ENCODE data around the gene PPP3CA.

Gene PPP3CA

DNA sequence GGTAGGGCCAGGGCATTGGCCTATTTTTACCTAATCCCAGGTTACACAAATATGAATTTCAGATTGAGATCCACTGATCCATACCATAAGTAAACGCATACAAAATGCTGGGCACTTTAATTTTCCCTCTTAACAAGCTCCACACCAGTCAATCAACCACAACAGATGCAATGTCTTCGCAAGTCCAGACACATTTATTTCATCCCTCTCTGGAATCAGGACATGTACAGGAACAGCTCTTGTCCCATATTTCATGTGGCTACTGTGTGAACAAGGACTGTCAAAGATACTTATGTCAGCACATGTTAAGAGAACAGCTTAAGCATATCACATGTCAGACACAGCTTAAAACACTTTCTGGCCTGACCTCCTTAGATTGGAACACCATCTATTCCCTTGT, 145.9 kb downstream of the PPP3CA start:
- Histone ChIP-seq H3K9me2 (ENCODE audit: low read depth, low read length) (no peaks in the 10 kb centered on the region), H3K27me3 (ENCODE audit: insufficient read depth, low read length) (no peaks in the 10 kb centered on the region), H2AFZ (ENCODE audit: low read length) (no peak overlapping the region), H3K79me2 (ENCODE audit: insufficient read depth, low read length) (peaks cover 57% of the 10 kb centered on the region), H3K4me3 (ENCODE audit: low read depth, low read length, poor library complexity, severe bottlenecking) (no peak overlapping the region), H3K4me1 (ENCODE audit: insufficient read depth, low read length, severe bottlenecking) (peaks cover 44% of the 10 kb centered on the region), H3K9me3 (ENCODE audit: low read length) (no peaks in the 10 kb centered on the region), H4K20me1 (ENCODE audit: insufficient read depth, low read length) (no peaks in the 10 kb centered on the region), H3K36me3 (ENCODE audit: insufficient read depth, low read length) (no peaks in the 10 kb centered on the region), H3F3A (ENCODE audit: insufficient read depth, low read length) (no peaks in the 10 kb centered on the region), H3K9ac (ENCODE audit: low read length) (no peak overlapping the region), H3K4me2 (ENCODE audit: low read length) (no peak overlapping the region), H3K27ac (ENCODE audit: low read depth, low read length, poor library complexity, severe bottlenecking) (no peak overlapping the region)
- TF ChIP-seq, protein P1, sequence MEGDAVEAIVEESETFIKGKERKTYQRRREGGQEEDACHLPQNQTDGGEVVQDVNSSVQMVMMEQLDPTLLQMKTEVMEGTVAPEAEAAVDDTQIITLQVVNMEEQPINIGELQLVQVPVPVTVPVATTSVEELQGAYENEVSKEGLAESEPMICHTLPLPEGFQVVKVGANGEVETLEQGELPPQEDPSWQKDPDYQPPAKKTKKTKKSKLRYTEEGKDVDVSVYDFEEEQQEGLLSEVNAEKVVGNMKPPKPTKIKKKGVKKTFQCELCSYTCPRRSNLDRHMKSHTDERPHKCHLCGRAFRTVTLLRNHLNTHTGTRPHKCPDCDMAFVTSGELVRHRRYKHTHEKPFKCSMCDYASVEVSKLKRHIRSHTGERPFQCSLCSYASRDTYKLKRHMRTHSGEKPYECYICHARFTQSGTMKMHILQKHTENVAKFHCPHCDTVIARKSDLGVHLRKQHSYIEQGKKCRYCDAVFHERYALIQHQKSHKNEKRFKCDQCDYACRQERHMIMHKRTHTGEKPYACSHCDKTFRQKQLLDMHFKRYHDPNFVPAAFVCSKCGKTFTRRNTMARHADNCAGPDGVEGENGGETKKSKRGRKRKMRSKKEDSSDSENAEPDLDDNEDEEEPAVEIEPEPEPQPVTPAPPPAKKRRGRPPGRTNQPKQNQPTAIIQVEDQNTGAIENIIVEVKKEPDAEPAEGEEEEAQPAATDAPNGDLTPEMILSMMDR (IDR thresholded peaks at IDR 0.05; ENCODE audit: low read length): no peak
- TF ChIP-seq EZH2 (IDR thresholded peaks at IDR 0.05; ENCODE audit: borderline replicate concordance, low read length): no peak

GRCh38 chr4:101200561-101200960, 146.8 kb downstream of the PPP3CA start:
- H3K36me3 ChIP-seq (ENCODE audit: insufficient read depth, low read length): peaks cover 6% of the 10 kb centered on the region; the same call in 1 of the 2 replicates
- no peak overlapping the region for H3K4me2 ChIP-seq (ENCODE audit: low read length)
- peaks cover 36% of the 10 kb centered on the region for H3K4me1 ChIP-seq (ENCODE audit: insufficient read depth, low read length, severe bottlenecking)
- H3K79me2 ChIP-seq (ENCODE audit: insufficient read depth, low read length): peaks cover 49% of the 10 kb centered on the region
- H3K4me3 ChIP-seq (ENCODE audit: low read depth, low read length, poor library complexity, severe bottlenecking): no peak overlapping the region
- no peak overlapping the region for H2AFZ ChIP-seq (ENCODE audit: low read length)
- H3K27ac ChIP-seq (ENCODE audit: low read depth, low read length, poor library complexity, severe bottlenecking): no peak overlapping the region
- H3K9me3 ChIP-seq (ENCODE audit: low read length): no peaks in the 10 kb centered on the region
- H3K27me3 ChIP-seq (ENCODE audit: insufficient read depth, low read length): no peaks in the 10 kb centered on the region
- no peaks in the 10 kb centered on the region for H4K20me1 ChIP-seq (ENCODE audit: insufficient read depth, low read length)
- TF ChIP-seq, protein P1 (IDR thresholded peaks at IDR 0.05; ENCODE audit: low read length): no peak
- TF ChIP-seq EZH2 (IDR thresholded peaks at IDR 0.05; ENCODE audit: borderline replicate concordance, low read length): no peak
- H3F3A ChIP-seq (ENCODE audit: insufficient read depth, low read length): no peaks in the 10 kb centered on the region
- H3K9ac ChIP-seq (ENCODE audit: low read length): no peak overlapping the region
- H3K9me2 ChIP-seq (ENCODE audit: low read depth, low read length): no peaks in the 10 kb centered on the region

- Histone ChIP-seq H3K27me3 (ENCODE audit: insufficient read depth, low read length) (no peaks in the 10 kb centered on the region), H4K20me1 (ENCODE audit: insufficient read depth, low read length) (no peaks in the 10 kb centered on the region), H3K9ac (ENCODE audit: low read length) (no peak overlapping the region), H3K4me2 (ENCODE audit: low read length) (no peak overlapping the region), H3K27ac (ENCODE audit: low read depth, low read length, poor library complexity, severe bottlenecking) (no peak overlapping the region), H3K9me2 (ENCODE audit: low read depth, low read length) (no peaks in the 10 kb centered on the region), H3K4me3 (ENCODE audit: low read depth, low read length, poor library complexity, severe bottlenecking) (no peak overlapping the region), H3K4me1 (ENCODE audit: insufficient read depth, low read length, severe bottlenecking) (peaks cover 35% of the 10 kb centered on the region), H3K36me3 (ENCODE audit: insufficient read depth, low read length) (peaks cover 10% of the 10 kb centered on the region; the same call in 1 of the 2 replicates), H3K9me3 (ENCODE audit: low read length) (no peaks in the 10 kb centered on the region), H3K79me2 (ENCODE audit: insufficient read depth, low read length) (peaks cover 41% of the 10 kb centered on the region), H3F3A (ENCODE audit: insufficient read depth, low read length) (no peaks in the 10 kb centered on the region), H2AFZ (ENCODE audit: low read length) (no peak overlapping the region)
- TF ChIP-seq, protein P1 (IDR thresholded peaks at IDR 0.05; ENCODE audit: low read length): no peak
- no peak for TF ChIP-seq EZH2 (IDR thresholded peaks at IDR 0.05; ENCODE audit: borderline replicate concordance, low read length)
These were observed 147.6 kb downstream of the PPP3CA start for GRCh38 chr4:101199507-101200285.
